K562 (cell line): ENCODE data around the gene GPR176. TPM values are rescaled to one million over a fixed set of nuclear protein-coding genes. Genes with fewer than 3 reads are reported as not detected.
A peak's percentile ranks its signal among the peaks of the same experiment; 100 is the strongest.

Source experiments
- CBX8 ChIP-seq: fragments of 200-600 bp; sonication (generic); IDR thresholded peaks from 2 replicates; pipeline ENCODE4 v1.6.1; 2012; ENCODE audit warnings: borderline replicate concordance, mixed run types, low read depth, mild to moderate bottlenecking, moderate library complexity, mixed read lengths, low read length, control low read depth, inconsistent platforms; ENCODE audit not compliant: poor library complexity, severe bottlenecking; ENCODE audit errors: extremely low read depth
- GABPB2 ChIP-seq: fragments of 250-450 bp; sonication (Bioruptor Pico); conservative IDR thresholded peaks from 2 replicates; pipeline ENCODE4 v1.5.1; 2021; ENCODE audit warnings: mild to moderate bottlenecking
- HDAC6 ChIP-seq: IDR thresholded peaks from 2 replicates; pipeline ENCODE4 v1.6.1; 2012; ENCODE audit warnings: low read depth, mild to moderate bottlenecking, control low read depth, inconsistent platforms, low read length, moderate library complexity
- RBM14 ChIP-seq: fragments of 200-400 bp; formaldehyde crosslinking; IDR thresholded peaks from 2 replicates; pipeline ENCODE4 v1.6.1; 2018; ENCODE audit warnings: low read depth, mild to moderate bottlenecking, low read length, moderate library complexity, borderline replicate concordance; ENCODE audit not compliant: insufficient read depth
- SETDB1 ChIP-seq: IDR thresholded peaks from one replicate; pipeline ENCODE4 v1.6.1; 2012; ENCODE audit warnings: low read length, control low read depth, inconsistent platforms
- SRSF3 ChIP-seq: fragments of 200-400 bp; formaldehyde crosslinking; IDR thresholded peaks from 2 replicates; pipeline ENCODE4 v1.6.1; 2016; ENCODE audit warnings: mild to moderate bottlenecking, low read length, moderate library complexity; ENCODE audit not compliant: insufficient read depth
- ZNF766 ChIP-seq: fragments of 200-800 bp; sonication (Bioruptor generic); conservative IDR thresholded peaks from 2 replicates; pipeline ENCODE4 v1.6.1; 2016; ENCODE audit warnings: missing genetic modification characterization, missing compliant biosample characterization
- polyA plus RNA-seq, 8 experiments: library from polyadenylated mRNA; depleted of rRNA in 4 of 8; stranded (reverse) in 5 of 8; unstranded in 3 of 8; fragments of >200 nt; fragmentation: Nextera tagmentation in 2 of 8; fragmentation: Illumina TruSeq in 1 of 8; extraction: Ambion mirVana in 2 of 8; extraction: Trizol in 1 of 8; gene quantifications; 2 replicates each; pipeline versions ENCODE4 v1.2.1 to v1.2.3, GENCODE V29; 2011 to 2014; ENCODE audit warnings: inconsistent platforms in 1 of 8, missing spikeins in 1 of 8
- total RNA-seq, 7 experiments: library from RNA; depleted of rRNA in 6 of 7; stranded (reverse); fragments of >200 nt in 6 of 7; fragmentation: Illumina TruSeq in 2 of 7; extraction: Trizol in 2 of 7; gene quantifications; 2 replicates each; pipeline versions ENCODE4 v1.2.1 to v1.2.3, GENCODE V29; 2011 to 2021; ENCODE audit warnings: low replicate concordance in 1 of 7
- TF ChIP-seq, protein P1 (sequence below), 2 experiments: fragments of 450-650 bp; conservative IDR thresholded peaks; 2 replicates each; pipeline ENCODE4 v1.6.1; 2017; ENCODE audit warnings: mild to moderate bottlenecking in 2 of 2, moderate library complexity in 2 of 2
- TF ChIP-seq, protein P2 (sequence below): fragments of 450-650 bp; IDR thresholded peaks from 2 replicates; pipeline ENCODE4 v1.7.0; 2016; ENCODE audit warnings: borderline replicate concordance
- TF ChIP-seq, protein P3 (sequence below): fragments of 250-450 bp; sonication (Bioruptor Pico); IDR thresholded peaks from 2 replicates; pipeline ENCODE4 v1.4.0; 2020
- TF ChIP-seq, protein P4 (sequence below), 2 experiments: fragments of 450-650 bp; IDR thresholded peaks; 2 replicates each; pipeline ENCODE4 v1.6.1; 2018; ENCODE audit warnings: mild to moderate bottlenecking in 2 of 2, low read depth in 1 of 2; ENCODE audit not compliant: partially characterized antibody in 2 of 2

The GPR176 gene
- total and polyA plus RNA-seq, 9 of the 15 experiments (the other 6 are each of a cell fraction or from before 2014, with no cell fraction given): 0.03 to 1.2 (median 0.76) TPM

DNA sequence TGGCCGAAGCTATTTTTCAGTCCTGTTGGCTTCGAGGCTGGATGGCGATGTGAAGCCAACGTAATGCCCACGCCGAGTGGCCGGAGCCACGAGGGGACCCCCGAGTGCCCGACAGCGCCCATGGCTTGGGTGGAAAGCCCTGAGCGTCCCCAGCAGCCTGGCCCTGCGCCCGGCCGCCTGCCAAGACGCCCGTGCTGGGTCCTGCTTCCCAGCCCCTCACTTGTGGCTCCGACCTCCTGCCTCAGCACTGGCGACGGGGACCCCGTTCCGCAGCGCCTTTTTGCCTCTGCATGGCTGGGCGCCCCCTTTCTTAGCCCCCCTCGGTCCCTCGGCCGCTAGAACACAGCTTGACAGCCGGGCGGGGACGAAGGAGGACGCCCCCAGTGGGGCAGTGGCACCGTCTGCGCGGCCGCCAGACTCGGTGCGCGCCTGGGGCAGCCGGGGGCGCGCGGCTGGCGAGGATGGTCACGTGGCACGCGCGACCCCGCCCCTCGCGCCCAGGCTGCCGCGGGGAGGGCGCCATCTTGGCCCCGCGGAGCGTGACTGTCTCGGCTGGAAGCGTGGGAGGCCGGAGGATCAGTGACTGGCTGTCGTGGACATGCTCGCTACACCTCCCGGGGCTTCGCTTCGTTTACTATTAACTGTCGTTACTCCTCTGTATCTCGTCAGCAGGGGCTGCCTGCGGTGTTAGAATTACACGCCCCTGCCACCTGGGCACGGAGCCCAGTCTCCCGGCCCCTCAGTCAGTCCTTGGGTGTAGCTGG lies 626 bp upstream of the GPR176 start (continued):
- TF ChIP-seq, protein P1, sequence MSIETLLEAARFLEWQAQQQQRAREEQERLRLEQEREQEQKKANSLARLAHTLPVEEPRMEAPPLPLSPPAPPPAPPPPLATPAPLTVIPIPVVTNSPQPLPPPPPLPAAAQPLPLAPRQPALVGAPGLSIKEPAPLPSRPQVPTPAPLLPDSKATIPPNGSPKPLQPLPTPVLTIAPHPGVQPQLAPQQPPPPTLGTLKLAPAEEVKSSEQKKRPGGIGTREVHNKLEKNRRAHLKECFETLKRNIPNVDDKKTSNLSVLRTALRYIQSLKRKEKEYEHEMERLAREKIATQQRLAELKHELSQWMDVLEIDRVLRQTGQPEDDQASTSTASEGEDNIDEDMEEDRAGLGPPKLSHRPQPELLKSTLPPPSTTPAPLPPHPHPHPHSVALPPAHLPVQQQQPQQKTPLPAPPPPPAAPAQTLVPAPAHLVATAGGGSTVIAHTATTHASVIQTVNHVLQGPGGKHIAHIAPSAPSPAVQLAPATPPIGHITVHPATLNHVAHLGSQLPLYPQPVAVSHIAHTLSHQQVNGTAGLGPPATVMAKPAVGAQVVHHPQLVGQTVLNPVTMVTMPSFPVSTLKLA (conservative IDR thresholded peaks at IDR 0.05): peak; percentile 34 to 52; a peak in 3 of 4 replicates
- TF ChIP-seq SETDB1: no peak
- TF ChIP-seq CBX8: no peak
- TF ChIP-seq, protein P2, sequence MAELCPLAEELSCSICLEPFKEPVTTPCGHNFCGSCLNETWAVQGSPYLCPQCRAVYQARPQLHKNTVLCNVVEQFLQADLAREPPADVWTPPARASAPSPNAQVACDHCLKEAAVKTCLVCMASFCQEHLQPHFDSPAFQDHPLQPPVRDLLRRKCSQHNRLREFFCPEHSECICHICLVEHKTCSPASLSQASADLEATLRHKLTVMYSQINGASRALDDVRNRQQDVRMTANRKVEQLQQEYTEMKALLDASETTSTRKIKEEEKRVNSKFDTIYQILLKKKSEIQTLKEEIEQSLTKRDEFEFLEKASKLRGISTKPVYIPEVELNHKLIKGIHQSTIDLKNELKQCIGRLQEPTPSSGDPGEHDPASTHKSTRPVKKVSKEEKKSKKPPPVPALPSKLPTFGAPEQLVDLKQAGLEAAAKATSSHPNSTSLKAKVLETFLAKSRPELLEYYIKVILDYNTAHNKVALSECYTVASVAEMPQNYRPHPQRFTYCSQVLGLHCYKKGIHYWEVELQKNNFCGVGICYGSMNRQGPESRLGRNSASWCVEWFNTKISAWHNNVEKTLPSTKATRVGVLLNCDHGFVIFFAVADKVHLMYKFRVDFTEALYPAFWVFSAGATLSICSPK: no peak
- peak; percentile 60; the same call in 1 of the 2 replicates for TF ChIP-seq ZNF766 (CRISPR knock-in tag)
- no peak for TF ChIP-seq GABPB2 (CRISPR knock-in tag)
- TF ChIP-seq, protein P3, sequence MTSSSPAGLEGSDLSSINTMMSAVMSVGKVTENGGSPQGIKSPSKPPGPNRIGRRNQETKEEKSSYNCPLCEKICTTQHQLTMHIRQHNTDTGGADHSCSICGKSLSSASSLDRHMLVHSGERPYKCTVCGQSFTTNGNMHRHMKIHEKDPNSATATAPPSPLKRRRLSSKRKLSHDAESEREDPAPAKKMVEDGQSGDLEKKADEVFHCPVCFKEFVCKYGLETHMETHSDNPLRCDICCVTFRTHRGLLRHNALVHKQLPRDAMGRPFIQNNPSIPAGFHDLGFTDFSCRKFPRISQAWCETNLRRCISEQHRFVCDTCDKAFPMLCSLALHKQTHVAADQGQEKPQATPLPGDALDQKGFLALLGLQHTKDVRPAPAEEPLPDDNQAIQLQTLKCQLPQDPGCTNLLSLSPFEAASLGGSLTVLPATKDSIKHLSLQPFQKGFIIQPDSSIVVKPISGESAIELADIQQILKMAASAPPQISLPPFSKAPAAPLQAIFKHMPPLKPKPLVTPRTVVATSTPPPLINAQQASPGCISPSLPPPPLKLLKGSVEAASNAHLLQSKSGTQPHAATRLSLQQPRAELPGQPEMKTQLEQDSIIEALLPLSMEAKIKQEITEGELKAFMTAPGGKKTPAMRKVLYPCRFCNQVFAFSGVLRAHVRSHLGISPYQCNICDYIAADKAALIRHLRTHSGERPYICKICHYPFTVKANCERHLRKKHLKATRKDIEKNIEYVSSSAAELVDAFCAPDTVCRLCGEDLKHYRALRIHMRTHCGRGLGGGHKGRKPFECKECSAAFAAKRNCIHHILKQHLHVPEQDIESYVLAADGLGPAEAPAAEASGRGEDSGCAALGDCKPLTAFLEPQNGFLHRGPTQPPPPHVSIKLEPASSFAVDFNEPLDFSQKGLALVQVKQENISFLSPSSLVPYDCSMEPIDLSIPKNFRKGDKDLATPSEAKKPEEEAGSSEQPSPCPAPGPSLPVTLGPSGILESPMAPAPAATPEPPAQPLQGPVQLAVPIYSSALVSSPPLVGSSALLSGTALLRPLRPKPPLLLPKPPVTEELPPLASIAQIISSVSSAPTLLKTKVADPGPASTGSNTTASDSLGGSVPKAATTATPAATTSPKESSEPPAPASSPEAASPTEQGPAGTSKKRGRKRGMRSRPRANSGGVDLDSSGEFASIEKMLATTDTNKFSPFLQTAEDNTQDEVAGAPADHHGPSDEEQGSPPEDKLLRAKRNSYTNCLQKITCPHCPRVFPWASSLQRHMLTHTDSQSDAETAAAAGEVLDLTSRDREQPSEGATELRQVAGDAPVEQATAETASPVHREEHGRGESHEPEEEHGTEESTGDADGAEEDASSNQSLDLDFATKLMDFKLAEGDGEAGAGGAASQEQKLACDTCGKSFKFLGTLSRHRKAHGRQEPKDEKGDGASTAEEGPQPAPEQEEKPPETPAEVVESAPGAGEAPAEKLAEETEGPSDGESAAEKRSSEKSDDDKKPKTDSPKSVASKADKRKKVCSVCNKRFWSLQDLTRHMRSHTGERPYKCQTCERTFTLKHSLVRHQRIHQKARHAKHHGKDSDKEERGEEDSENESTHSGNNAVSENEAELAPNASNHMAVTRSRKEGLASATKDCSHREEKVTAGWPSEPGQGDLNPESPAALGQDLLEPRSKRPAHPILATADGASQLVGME (CRISPR knock-in tag): no peak
- TF ChIP-seq, protein P4, sequence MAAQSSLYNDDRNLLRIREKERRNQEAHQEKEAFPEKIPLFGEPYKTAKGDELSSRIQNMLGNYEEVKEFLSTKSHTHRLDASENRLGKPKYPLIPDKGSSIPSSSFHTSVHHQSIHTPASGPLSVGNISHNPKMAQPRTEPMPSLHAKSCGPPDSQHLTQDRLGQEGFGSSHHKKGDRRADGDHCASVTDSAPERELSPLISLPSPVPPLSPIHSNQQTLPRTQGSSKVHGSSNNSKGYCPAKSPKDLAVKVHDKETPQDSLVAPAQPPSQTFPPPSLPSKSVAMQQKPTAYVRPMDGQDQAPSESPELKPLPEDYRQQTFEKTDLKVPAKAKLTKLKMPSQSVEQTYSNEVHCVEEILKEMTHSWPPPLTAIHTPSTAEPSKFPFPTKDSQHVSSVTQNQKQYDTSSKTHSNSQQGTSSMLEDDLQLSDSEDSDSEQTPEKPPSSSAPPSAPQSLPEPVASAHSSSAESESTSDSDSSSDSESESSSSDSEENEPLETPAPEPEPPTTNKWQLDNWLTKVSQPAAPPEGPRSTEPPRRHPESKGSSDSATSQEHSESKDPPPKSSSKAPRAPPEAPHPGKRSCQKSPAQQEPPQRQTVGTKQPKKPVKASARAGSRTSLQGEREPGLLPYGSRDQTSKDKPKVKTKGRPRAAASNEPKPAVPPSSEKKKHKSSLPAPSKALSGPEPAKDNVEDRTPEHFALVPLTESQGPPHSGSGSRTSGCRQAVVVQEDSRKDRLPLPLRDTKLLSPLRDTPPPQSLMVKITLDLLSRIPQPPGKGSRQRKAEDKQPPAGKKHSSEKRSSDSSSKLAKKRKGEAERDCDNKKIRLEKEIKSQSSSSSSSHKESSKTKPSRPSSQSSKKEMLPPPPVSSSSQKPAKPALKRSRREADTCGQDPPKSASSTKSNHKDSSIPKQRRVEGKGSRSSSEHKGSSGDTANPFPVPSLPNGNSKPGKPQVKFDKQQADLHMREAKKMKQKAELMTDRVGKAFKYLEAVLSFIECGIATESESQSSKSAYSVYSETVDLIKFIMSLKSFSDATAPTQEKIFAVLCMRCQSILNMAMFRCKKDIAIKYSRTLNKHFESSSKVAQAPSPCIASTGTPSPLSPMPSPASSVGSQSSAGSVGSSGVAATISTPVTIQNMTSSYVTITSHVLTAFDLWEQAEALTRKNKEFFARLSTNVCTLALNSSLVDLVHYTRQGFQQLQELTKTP (IDR thresholded peaks at IDR 0.05; ENCODE audit: low read depth in 1 of 2, partially characterized antibody in 2 of 2): no peak
- TF ChIP-seq HDAC6: no peak
- TF ChIP-seq RBM14: no peak
- no peak for TF ChIP-seq SRSF3
